A549 (cell line): Measurements from ENCODE around the gene SCG2. TPM values are rescaled to one million over a fixed set of nuclear protein-coding genes. Genes with fewer than 3 reads are reported as not detected.

Source experiments
- ATAC-seq, 2 experiments: fragments of 200-7000 bp in 1 of 2; fragments of >200 bp in 1 of 2; cut with Nextera tagmentation in 1 of 2; cut with Tn5 transposase in 1 of 2; 3 replicates each; pipeline versions ENCODE4 v1.8.0 to v1.9.1; 2018 to 2020; ENCODE audit warnings: mild to moderate bottlenecking in 1 of 2, moderate library complexity in 1 of 2
- CTCF ChIA-PET: fragments of 300-600 bp; sonication (Branson Sonifier 250); formaldehyde crosslinking; extraction: SDS; loops from one replicate; lab custom pipeline; 2021; ENCODE audit warnings: antibody characterized with exemption, inconsistent platforms; lab: Yijun Ruan, JAX
- POLR2A ChIA-PET: fragments of 350-600 bp; formaldehyde crosslinking; extraction: SDS; loops from one replicate; lab custom pipeline; 2021; ENCODE audit warnings: antibody characterized with exemption, inconsistent platforms; lab: Yijun Ruan, JAX
- DNase-seq, 2 experiments: peaks; one replicate each; pipeline versions ENCODE4 v3.0.0 to v3.0.0-alpha.2; 2011 to 2016; ENCODE audit warnings: low read depth in 1 of 2, low spot score in 1 of 2
- FAIRE-seq: peaks from 2 replicates; lab custom pipeline; 2011; peaks lifted over from hg19 to GRCh38; lab: Jason Lieb, UNC
- H3K27ac ChIP-seq, 2 experiments: fragments of >200 bp; sonication (Bioruptor Twin); formaldehyde crosslinking; 3 replicates each; pipeline ENCODE4 v1.5.1; 2016 to 2017
- H3K4me1 ChIP-seq: fragments of >200 bp; sonication (Bioruptor Twin); formaldehyde crosslinking; 3 replicates; pipeline ENCODE4 v1.6.1; 2016
- H3K4me2 ChIP-seq: fragments of >200 bp; sonication (Bioruptor Twin); formaldehyde crosslinking; 3 replicates; pipeline ENCODE4 v1.6.1; 2016
- H3K4me3 ChIP-seq: fragments of >200 bp; sonication (Bioruptor Twin); formaldehyde crosslinking; 3 replicates; pipeline ENCODE4 v1.5.1; 2016
- H3K9me3 ChIP-seq: fragments of >200 bp; sonication (Bioruptor Twin); formaldehyde crosslinking; 3 replicates; pipeline ENCODE4 v1.6.1; 2016
- BHLHE40 ChIP-seq: IDR thresholded peaks from 2 replicates; pipeline ENCODE4 v1.6.1; 2012; ENCODE audit warnings: low read depth, low read length, inconsistent platforms
- CBX8 ChIP-seq: fragments of 200-600 bp; sonication (generic); IDR thresholded peaks from 2 replicates; pipeline ENCODE4 v1.6.1; 2016
- CEBPB ChIP-seq, 2 experiments: fragments of >200 bp in 1 of 2; sonication (Bioruptor Twin) in 1 of 2; formaldehyde crosslinking in 1 of 2; IDR thresholded peaks; 2 replicates each; pipeline ENCODE4 v1.6.1; 2012 to 2016
- CHD4 ChIP-seq: fragments of 200-600 bp; sonication (generic); IDR thresholded peaks from 2 replicates; pipeline ENCODE4 v1.6.1; 2016; ENCODE audit warnings: antibody characterized with exemption, mild to moderate bottlenecking, borderline replicate concordance
- FOSL2 ChIP-seq, 2 experiments: fragments of 450-650 bp in 1 of 2; fragments of >200 bp in 1 of 2; sonication (Bioruptor Twin) in 1 of 2; formaldehyde crosslinking; IDR thresholded peaks; 2 replicates each; pipeline versions ENCODE4 v1.5.0 to v1.6.1; 2016 to 2020; ENCODE audit warnings: mild to moderate bottlenecking in 1 of 2, moderate library complexity in 1 of 2
- GATA3 ChIP-seq: IDR thresholded peaks from 2 replicates; pipeline ENCODE4 v1.6.1; 2012; ENCODE audit warnings: borderline replicate concordance
- HES2 ChIP-seq: fragments of >200 bp; sonication (Bioruptor Twin); formaldehyde crosslinking; IDR thresholded peaks from 2 replicates; pipeline ENCODE4 v1.6.1; 2016
- HOXA7 ChIP-seq: fragments of 250-450 bp; sonication (Bioruptor Pico); IDR thresholded peaks from 2 replicates; pipeline ENCODE4 v1.5.0; 2020; ENCODE audit warnings: mild to moderate bottlenecking, moderate library complexity
- HOXB5 ChIP-seq: fragments of 250-450 bp; sonication (Bioruptor Pico); IDR thresholded peaks from 2 replicates; pipeline ENCODE4 v1.5.0; 2020; ENCODE audit warnings: mild to moderate bottlenecking, moderate library complexity
- JUN ChIP-seq, 2 experiments: fragments of >200 bp; sonication (Bioruptor Twin); formaldehyde crosslinking; IDR thresholded peaks; 2 replicates in 1 of 2; 3 replicates in 1 of 2; pipeline ENCODE4 v1.6.1; 2016 to 2017
- JUNB ChIP-seq: fragments of >200 bp; sonication (Bioruptor Twin); formaldehyde crosslinking; IDR thresholded peaks from 2 replicates; pipeline ENCODE4 v1.6.1; 2016
- KDM5A ChIP-seq: fragments of 200-600 bp; sonication (generic); IDR thresholded peaks from 2 replicates; pipeline ENCODE4 v1.6.1; 2016; ENCODE audit warnings: antibody characterized with exemption, mild to moderate bottlenecking
- MAFK ChIP-seq: fragments of 450-650 bp; IDR thresholded peaks from 2 replicates; pipeline ENCODE4 v1.6.1; 2014; ENCODE audit not compliant: partially characterized antibody
- MAX ChIP-seq: IDR thresholded peaks from 2 replicates; pipeline ENCODE4 v1.6.1; 2012
- POLR2AphosphoS2 ChIP-seq: conservative IDR thresholded peaks from 2 replicates; pipeline ENCODE4 v1.6.1; 2012; ENCODE audit warnings: low read length, improper control_type of control experiment, inconsistent platforms
- RARB ChIP-seq: fragments of 250-450 bp; sonication (Bioruptor Pico); IDR thresholded peaks from 2 replicates; pipeline ENCODE4 v1.8.0; 2021; ENCODE audit warnings: mild to moderate bottlenecking, moderate library complexity
- RCOR1 ChIP-seq: fragments of 150-350 bp; IDR thresholded peaks from 2 replicates; pipeline ENCODE4 v1.6.1; 2014; ENCODE audit warnings: antibody characterized with exemption, low read length, low read depth
- RNF2 ChIP-seq: fragments of 200-600 bp; sonication (generic); IDR thresholded peaks from 2 replicates; pipeline ENCODE4 v1.6.1; 2016; ENCODE audit warnings: low read depth, mild to moderate bottlenecking, antibody characterized with exemption, moderate library complexity, borderline replicate concordance
- TP53 ChIP-seq: fragments of 250-450 bp; sonication (Bioruptor Pico); IDR thresholded peaks from 2 replicates; pipeline ENCODE4 v1.5.0; 2021; ENCODE audit warnings: mild to moderate bottlenecking, moderate library complexity
- USF2 ChIP-seq: fragments of 450-650 bp; IDR thresholded peaks from 2 replicates; pipeline ENCODE4 v1.6.1; 2014; ENCODE audit warnings: antibody characterized with exemption
- ZFP36 ChIP-seq: fragments of 450-650 bp; IDR thresholded peaks from 2 replicates; pipeline ENCODE4 v1.6.1; 2014; ENCODE audit warnings: borderline replicate concordance; ENCODE audit not compliant: partially characterized antibody
- ZSCAN20 ChIP-seq: fragments of 250-450 bp; sonication (Bioruptor Pico); IDR thresholded peaks from 2 replicates; pipeline ENCODE4 v1.8.0; 2022; ENCODE audit warnings: mild to moderate bottlenecking, moderate library complexity
- WGBS: methylation state at CpG from one replicate; pipeline ENCODE4 v1.1.6; 2017; ENCODE audit errors: missing lambda C conversion rate; 5-methylcytosine and 5-hydroxymethylcytosine counted together
- polyA plus RNA-seq, 4 experiments: library from polyadenylated mRNA; depleted of rRNA in 3 of 4; stranded (reverse); fragments of >200 nt; fragmentation: RNase III in 1 of 4; extraction: RNeasy Plus Mini Kit Qiagen cat#74134 plus additional on column Dnase treatment in 1 of 4; gene quantifications; 2 replicates in 3 of 4; 3 replicates in 1 of 4; pipeline ENCODE4 v1.2.3, GENCODE V29; 2011 to 2017

The SCG2 gene
- polyA plus RNA-seq, 2 of the 4 experiments (the other 2 are of a cell fraction), result 0.84 to 10.2 TPM

- POLR2A ChIA-PET, result no interaction called here
- H3K27ac ChIP-seq, result no peak overlapping the region
- peaks cover 22% of the 10 kb centered on the region for H3K4me1 ChIP-seq
- TF ChIP-seq HES2 (no peak), RCOR1 (no peak), HOXB5 (no peak), POLR2AphosphoS2 (no peak), RARB (CRISPR knock-in tag) (no peak), MAFK (no peak), USF2 (no peak), CBX8 (no peak), JUN (IDR thresholded peaks at IDR 0.05) (no peak), CEBPB (IDR thresholded peaks at IDR 0.05) (no peak), BHLHE40 (no peak), RNF2 (no peak), KDM5A (no peak)
- no peak overlapping the region for H3K4me3 ChIP-seq
- no peaks in the 10 kb centered on the region for H3K9me3 ChIP-seq
- H3K4me2 ChIP-seq, result no peak overlapping the region
- no peak for FAIRE-seq
- DNase-seq, result no peak
- WGBS, result 83% methylated on average over 1 of the region's 1 CpG
- CTCF ChIA-PET, result no interaction called here
- ATAC-seq, result no peak
Observed at GRCh38 chr2:223578846-223579245, 23.3 kb downstream of the SCG2 start.

DNA sequence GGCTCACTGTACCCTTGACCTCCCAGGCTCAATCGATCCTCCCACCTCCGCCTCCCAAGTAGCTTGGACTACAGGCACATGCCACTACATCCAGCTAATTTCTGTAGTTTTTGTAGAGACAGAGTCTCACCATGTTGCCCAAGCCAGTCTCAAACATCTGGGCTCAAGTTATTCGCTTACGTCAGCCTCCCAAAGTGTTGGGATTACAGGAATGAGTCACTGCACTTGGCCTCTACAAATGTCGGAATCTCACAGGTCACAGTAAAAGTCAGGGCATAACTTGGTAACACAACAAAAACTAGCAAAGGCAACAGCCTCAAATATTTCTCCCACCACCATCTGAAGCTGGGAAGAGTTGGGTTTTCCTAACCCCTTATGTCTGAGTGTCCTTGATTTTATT is 25.3 kb downstream of the SCG2 start:
- peak overlapping the region; percentile 58 for H3K4me2 ChIP-seq
- no peak overlapping the region for H3K4me3 ChIP-seq
- 33% methylated on average over 5 of the region's 5 CpGs for WGBS
- peaks cover 22% of the 10 kb centered on the region for H3K4me1 ChIP-seq
- ChIA-PET POLR2A (no interaction called here), CTCF (interaction anchor here (1.2 kb wide), 1 partner anchor 28 kb away, joined by 3 read pairs; no protein-coding TSS in a partner anchor)
- ATAC-seq (peak; percentile 88 to 93), FAIRE-seq (no peak), DNase-seq (peak in 1 of 2 experiments; percentile 88)
- no peaks in the 10 kb centered on the region for H3K9me3 ChIP-seq
- H3K27ac ChIP-seq, result peak overlapping the region; percentile 55 to 79
- TF ChIP-seq ZFP36, result no peak
- TF ChIP-seq TP53 (CRISPR knock-in tag), result no peak
- peak; percentile 61 for TF ChIP-seq MAFK
- TF ChIP-seq CEBPB (IDR thresholded peaks at IDR 0.05), result peak in 1 of 2 experiments; percentile 84; a peak in 2 of 4 replicates
- no peak for TF ChIP-seq HOXA7
- TF ChIP-seq FOSL2 (IDR thresholded peaks at IDR 0.05), result no peak
- TF ChIP-seq FOSL2 (CRISPR knock-in tag; IDR thresholded peaks at IDR 0.05), result peak; percentile 79
- TF ChIP-seq GATA3, result peak; percentile 77; the same call in 1 of the 2 replicates
- peak; percentile 51; the same call in 1 of the 2 replicates for TF ChIP-seq JUNB
- no peak for TF ChIP-seq CHD4
- no peak for TF ChIP-seq CBX8

GRCh38 chr2:223570784-223571183 is 31.4 kb downstream of the SCG2 start:
- ATAC-seq (no peak), FAIRE-seq (no peak), DNase-seq (no peak)
- ChIA-PET POLR2A (interaction anchor here (0.7 kb wide), 1 partner anchor 58 kb away, joined by 4 read pairs; no protein-coding TSS in a partner anchor), CTCF (interaction anchor here (1.3 kb wide), 1 partner anchor 9 kb away, joined by 4 read pairs; no protein-coding TSS in a partner anchor)
- Histone ChIP-seq H3K27ac (no peak overlapping the region), H3K9me3 (no peaks in the 10 kb centered on the region), H3K4me2 (no peak overlapping the region), H3K4me3 (no peak overlapping the region), H3K4me1 (peaks cover 5% of the 10 kb centered on the region; the same call in 1 of the 3 replicates)
- TF ChIP-seq MAX (no peak), MAFK (peak; percentile 73), ZSCAN20 (CRISPR knock-in tag) (no peak)
- WGBS, result 90% methylated on average over 2 of the region's 2 CpGs
